MM.1S (cell line): ENCODE measurements around the gene HTRA2.

Experiments used
- EZH2 ChIP-seq: fragments of 300-600 bp; sonication (generic); optimal IDR thresholded peaks from 2 replicates; pipeline ENCODE3; 2017; ENCODE audit warnings: low read depth, mild to moderate bottlenecking, antibody characterized with exemption, low read length, mixed read lengths
- TF ChIP-seq, protein P1 (sequence below): fragments of 300-600 bp; sonication (generic); IDR thresholded peaks from 2 replicates; pipeline ENCODE4 v1.5.1; 2016; ENCODE audit warnings: antibody characterized with exemption, low read length, mixed read lengths

DNA sequence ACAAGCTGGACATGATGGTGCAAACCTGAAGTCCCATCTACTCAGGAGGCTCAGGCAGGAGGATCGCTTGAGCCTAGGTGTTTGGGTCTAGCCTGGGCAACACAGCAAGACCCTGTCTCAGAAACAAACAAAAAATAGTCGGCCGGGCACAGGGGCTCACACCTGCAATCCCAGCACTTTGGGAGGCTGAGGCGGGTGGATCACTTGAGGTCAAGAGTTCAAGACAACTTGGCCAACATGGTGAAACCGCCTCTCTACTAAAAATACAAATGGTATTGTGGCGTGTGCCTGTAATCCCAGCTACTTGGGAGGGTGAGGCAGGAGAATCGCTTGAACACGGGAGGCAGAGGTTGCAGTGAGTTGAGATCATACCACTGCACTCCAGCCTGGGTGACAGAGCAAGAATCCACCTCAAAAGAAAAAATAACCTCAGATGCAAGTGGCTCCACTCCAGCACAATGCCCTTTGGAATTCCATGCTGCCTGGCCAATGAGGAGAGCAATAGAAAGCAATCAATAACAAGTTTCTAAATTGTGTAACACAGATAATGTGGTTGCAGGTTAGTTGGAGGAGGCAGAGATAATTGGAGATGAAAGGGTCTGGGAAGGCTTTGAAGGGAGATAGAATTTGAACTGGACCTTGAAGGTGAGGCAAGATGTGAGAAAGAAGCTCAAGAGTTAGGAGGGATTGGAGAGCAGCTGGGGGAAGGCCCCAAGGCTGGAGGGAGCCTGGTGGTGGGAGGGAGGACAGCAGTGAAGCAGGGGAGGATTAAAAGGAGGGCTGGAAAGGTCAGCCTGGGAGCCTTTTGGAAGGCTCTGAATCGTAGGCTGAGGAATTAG is 40.9 kb upstream of the HTRA2 start:
- TF ChIP-seq, protein P1, sequence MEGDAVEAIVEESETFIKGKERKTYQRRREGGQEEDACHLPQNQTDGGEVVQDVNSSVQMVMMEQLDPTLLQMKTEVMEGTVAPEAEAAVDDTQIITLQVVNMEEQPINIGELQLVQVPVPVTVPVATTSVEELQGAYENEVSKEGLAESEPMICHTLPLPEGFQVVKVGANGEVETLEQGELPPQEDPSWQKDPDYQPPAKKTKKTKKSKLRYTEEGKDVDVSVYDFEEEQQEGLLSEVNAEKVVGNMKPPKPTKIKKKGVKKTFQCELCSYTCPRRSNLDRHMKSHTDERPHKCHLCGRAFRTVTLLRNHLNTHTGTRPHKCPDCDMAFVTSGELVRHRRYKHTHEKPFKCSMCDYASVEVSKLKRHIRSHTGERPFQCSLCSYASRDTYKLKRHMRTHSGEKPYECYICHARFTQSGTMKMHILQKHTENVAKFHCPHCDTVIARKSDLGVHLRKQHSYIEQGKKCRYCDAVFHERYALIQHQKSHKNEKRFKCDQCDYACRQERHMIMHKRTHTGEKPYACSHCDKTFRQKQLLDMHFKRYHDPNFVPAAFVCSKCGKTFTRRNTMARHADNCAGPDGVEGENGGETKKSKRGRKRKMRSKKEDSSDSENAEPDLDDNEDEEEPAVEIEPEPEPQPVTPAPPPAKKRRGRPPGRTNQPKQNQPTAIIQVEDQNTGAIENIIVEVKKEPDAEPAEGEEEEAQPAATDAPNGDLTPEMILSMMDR = no peak
- TF ChIP-seq EZH2 = no peak
